Smooth muscle cell (in vitro differentiated cells): ENCODE data around the gene DPF3. TPM values are rescaled to one million over a fixed set of nuclear protein-coding genes. Genes with fewer than 3 reads are reported as not detected.

ENCODE experiments used
- DNase-seq: peaks from one replicate; lab custom pipeline; 2025; ENCODE audit not compliant: unreplicated experiment; lab: John Stamatoyannopoulos, UW
- H2AFZ ChIP-seq: fragments of 200-600 bp; sonication (generic); 2 replicates; pipeline ENCODE4 v1.6.0; 2016; ENCODE audit warnings: antibody characterized with exemption, low read depth, mild to moderate bottlenecking
- H3F3A ChIP-seq: fragments of 200-600 bp; sonication (generic); 2 replicates; pipeline ENCODE4 v1.6.0; 2017; ENCODE audit warnings: antibody characterized with exemption, low read depth
- H3K27ac ChIP-seq: fragments of 200-600 bp; sonication (generic); 2 replicates; pipeline ENCODE4 v1.5.1; 2016; ENCODE audit warnings: low read depth, mild to moderate bottlenecking
- H3K27me3 ChIP-seq: fragments of 200-600 bp; sonication (generic); 2 replicates; pipeline ENCODE4 v1.6.1; 2016; ENCODE audit warnings: low read depth, mild to moderate bottlenecking
- H3K36me3 ChIP-seq: fragments of 200-600 bp; sonication (generic); 2 replicates; pipeline ENCODE4 v1.5.1; 2016; ENCODE audit warnings: low read depth
- H3K4me1 ChIP-seq: fragments of 200-600 bp; sonication (generic); 2 replicates; pipeline ENCODE4 v1.5.1; 2016; ENCODE audit warnings: low read depth
- H3K4me2 ChIP-seq: fragments of 200-600 bp; sonication (generic); 2 replicates; pipeline ENCODE4 v1.6.0; 2016; ENCODE audit warnings: mild to moderate bottlenecking
- H3K4me3 ChIP-seq: fragments of 200-600 bp; sonication (generic); 2 replicates; pipeline ENCODE4 v1.5.1; 2016; ENCODE audit warnings: mild to moderate bottlenecking
- H3K79me2 ChIP-seq: fragments of 200-600 bp; sonication (generic); 2 replicates; pipeline ENCODE4 v1.6.0; 2016; ENCODE audit warnings: low read depth, mild to moderate bottlenecking
- H3K9ac ChIP-seq: fragments of 200-600 bp; sonication (generic); 2 replicates; pipeline ENCODE4 v1.6.0; 2016; ENCODE audit warnings: low read depth
- H3K9me3 ChIP-seq: fragments of 200-600 bp; sonication (generic); replicated peaks from 2 replicates; pipeline ENCODE4 v1.5.1; 2016; ENCODE audit warnings: low read depth
- H4K20me1 ChIP-seq: fragments of 200-600 bp; sonication (generic); 2 replicates; pipeline ENCODE4 v1.6.0; 2016; ENCODE audit warnings: low read depth
- WGBS: methylation state at CpG from one replicate; pipeline ENCODE4 v1.1.7; 2016; ENCODE audit warnings: low lambda C conversion rate; 5-methylcytosine and 5-hydroxymethylcytosine counted together
- polyA plus RNA-seq: library from polyadenylated mRNA; unstranded; fragments of >200 nt; fragmentation: Nextera tagmentation; extraction: Ambion mirVana; gene quantifications from 2 replicates; pipeline ENCODE4 v1.2.1, GENCODE V29; 2016
- total RNA-seq: library from RNA; depleted of rRNA; stranded (reverse); fragments of >200 nt; gene quantifications from 2 replicates; pipeline ENCODE4 v1.2.3, GENCODE V29; 2014
- TF ChIP-seq, protein P1 (sequence below): fragments of 200-600 bp; sonication (generic); IDR thresholded peaks from 2 replicates; pipeline ENCODE4 v1.5.1; 2017; ENCODE audit warnings: borderline replicate concordance, mild to moderate bottlenecking, antibody characterized with exemption; ENCODE audit not compliant: insufficient read depth, poor library complexity, severe bottlenecking

DPF3 gene
- total and polyA plus RNA-seq, 2 experiments from 2014 or later = 4.9 to 12.6 TPM

- H3K4me1 ChIP-seq = no peaks in the 10 kb centered on the region
- no peak overlapping the region for H3K4me2 ChIP-seq
These were observed 153.4 kb downstream of the DPF3 start for GRCh38 chr14:72740504-72740961.

DNA sequence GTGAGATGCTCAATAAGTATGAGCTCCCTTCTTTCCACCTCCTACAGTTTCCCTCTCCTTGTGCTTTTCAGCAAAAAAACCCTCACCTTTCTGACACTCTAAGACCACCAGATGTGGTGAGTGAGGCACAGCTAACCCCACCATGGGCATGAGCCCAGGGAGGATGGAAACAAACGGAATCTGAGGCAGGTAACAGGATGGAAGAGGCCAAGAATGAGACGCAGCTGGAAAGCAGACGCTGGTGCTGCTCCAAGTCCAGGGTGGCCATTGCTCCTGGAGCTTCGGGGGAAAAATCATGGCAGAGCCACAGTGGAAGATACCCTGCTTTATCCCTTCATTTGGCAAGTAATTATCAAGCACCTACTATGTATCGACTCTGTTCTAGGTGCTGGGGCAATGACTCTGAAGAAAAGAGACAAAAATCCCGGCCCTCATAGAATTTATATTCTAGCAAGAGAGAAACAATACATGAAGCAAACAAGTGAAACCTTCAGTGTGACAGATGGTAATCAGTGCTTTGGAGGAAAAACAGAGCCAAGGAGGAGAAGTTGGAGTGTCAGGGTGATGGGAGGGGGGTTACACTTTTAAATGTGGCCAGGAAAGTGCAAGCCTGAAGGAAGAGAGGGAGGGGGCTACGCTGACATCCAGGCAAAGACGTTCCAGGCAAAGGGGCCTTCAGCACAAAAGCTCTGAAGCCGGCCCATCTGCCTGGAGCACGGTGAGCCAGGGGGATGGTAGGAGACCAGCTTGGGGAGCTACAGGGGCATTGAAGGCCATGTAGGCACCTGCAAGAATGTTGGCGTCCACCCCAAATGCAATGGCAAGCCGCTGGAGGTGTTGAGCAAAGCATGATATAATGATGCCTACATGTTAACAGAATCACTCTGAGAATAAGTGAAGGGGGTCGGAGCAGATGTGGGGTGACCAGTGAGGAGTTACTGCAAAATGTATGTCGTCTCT is 154.2 kb downstream of the DPF3 start:
- Histone ChIP-seq H3F3A (no peaks in the 10 kb centered on the region), H3K79me2 (no peaks in the 10 kb centered on the region), H2AFZ (no peak overlapping the region), H4K20me1 (no peaks in the 10 kb centered on the region), H3K27me3 (no peaks in the 10 kb centered on the region), H3K9ac (no peak overlapping the region), H3K27ac (no peak overlapping the region), H3K36me3 (no peaks in the 10 kb centered on the region), H3K9me3 (no peaks in the 10 kb centered on the region), H3K4me1 (no peaks in the 10 kb centered on the region), H3K4me3 (no peak overlapping the region), H3K4me2 (no peak overlapping the region)
- DNase-seq = no peak
- TF ChIP-seq, protein P1, sequence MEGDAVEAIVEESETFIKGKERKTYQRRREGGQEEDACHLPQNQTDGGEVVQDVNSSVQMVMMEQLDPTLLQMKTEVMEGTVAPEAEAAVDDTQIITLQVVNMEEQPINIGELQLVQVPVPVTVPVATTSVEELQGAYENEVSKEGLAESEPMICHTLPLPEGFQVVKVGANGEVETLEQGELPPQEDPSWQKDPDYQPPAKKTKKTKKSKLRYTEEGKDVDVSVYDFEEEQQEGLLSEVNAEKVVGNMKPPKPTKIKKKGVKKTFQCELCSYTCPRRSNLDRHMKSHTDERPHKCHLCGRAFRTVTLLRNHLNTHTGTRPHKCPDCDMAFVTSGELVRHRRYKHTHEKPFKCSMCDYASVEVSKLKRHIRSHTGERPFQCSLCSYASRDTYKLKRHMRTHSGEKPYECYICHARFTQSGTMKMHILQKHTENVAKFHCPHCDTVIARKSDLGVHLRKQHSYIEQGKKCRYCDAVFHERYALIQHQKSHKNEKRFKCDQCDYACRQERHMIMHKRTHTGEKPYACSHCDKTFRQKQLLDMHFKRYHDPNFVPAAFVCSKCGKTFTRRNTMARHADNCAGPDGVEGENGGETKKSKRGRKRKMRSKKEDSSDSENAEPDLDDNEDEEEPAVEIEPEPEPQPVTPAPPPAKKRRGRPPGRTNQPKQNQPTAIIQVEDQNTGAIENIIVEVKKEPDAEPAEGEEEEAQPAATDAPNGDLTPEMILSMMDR = no peak
- 88% methylated on average over 14 of the region's 14 CpGs for WGBS

More at GRCh38 chr14:72740504-72740961, 153.4 kb downstream of the DPF3 start:
- no peaks in the 10 kb centered on the region for H3F3A ChIP-seq
- no peaks in the 10 kb centered on the region for H3K27me3 ChIP-seq
- no peaks in the 10 kb centered on the region for H3K36me3 ChIP-seq
- DNase-seq = no peak
- H3K9me3 ChIP-seq = no peaks in the 10 kb centered on the region
- 92% methylated on average over 4 of the region's 4 CpGs for WGBS
- H2AFZ ChIP-seq = no peak overlapping the region
- H3K27ac ChIP-seq = no peak overlapping the region
- H4K20me1 ChIP-seq = no peaks in the 10 kb centered on the region
- TF ChIP-seq, protein P1 = no peak
- no peak overlapping the region for H3K9ac ChIP-seq
- no peaks in the 10 kb centered on the region for H3K79me2 ChIP-seq
- H3K4me3 ChIP-seq = no peak overlapping the region

DNA sequence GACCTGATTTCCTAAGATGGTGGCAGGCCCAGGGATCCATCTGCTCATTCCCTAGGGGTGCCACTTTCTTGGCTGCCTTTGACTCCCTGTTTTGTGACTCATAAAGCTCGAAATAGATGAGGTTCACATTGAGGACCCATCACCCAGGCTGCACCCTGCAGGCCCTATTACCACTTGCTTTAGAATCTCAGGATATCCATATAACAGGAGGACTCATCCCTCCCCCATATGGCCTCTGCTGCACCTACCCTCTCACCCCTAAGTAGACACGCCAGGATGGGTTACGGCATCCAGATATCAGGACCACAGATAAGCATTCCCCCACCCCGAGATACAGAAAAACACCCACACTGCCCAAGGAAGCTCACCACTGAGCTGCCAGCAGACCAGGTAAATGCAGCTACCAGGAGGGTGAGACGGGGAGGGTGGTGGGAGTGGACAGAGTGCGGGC is 155.7 kb downstream of the DPF3 start:
- no peak overlapping the region for H3K4me2 ChIP-seq
- no peaks in the 10 kb centered on the region for H3K79me2 ChIP-seq
- H3K4me3 ChIP-seq = no peak overlapping the region
- H3F3A ChIP-seq = no peaks in the 10 kb centered on the region
- H3K4me1 ChIP-seq = no peaks in the 10 kb centered on the region
- DNase-seq = no peak
- TF ChIP-seq, protein P1 = no peak
- H3K9me3 ChIP-seq = no peaks in the 10 kb centered on the region
- no peaks in the 10 kb centered on the region for H4K20me1 ChIP-seq
- H2AFZ ChIP-seq = no peak overlapping the region
- H3K9ac ChIP-seq = no peak overlapping the region
- peaks cover 2% of the 10 kb centered on the region for H3K27me3 ChIP-seq
- H3K36me3 ChIP-seq = no peaks in the 10 kb centered on the region
- 91% methylated on average over 6 of the region's 6 CpGs for WGBS
- H3K27ac ChIP-seq = no peak overlapping the region

GRCh38 chr14:72737560-72737943 is 156.3 kb downstream of the DPF3 start:
- Histone ChIP-seq H3K9me3 (no peaks in the 10 kb centered on the region), H3F3A (no peaks in the 10 kb centered on the region), H3K4me3 (no peak overlapping the region), H3K27me3 (peaks cover 4% of the 10 kb centered on the region), H3K4me2 (no peak overlapping the region), H2AFZ (no peak overlapping the region), H3K9ac (no peak overlapping the region), H4K20me1 (no peaks in the 10 kb centered on the region), H3K27ac (no peak overlapping the region), H3K4me1 (no peaks in the 10 kb centered on the region), H3K79me2 (no peaks in the 10 kb centered on the region), H3K36me3 (no peaks in the 10 kb centered on the region)
- no peak for DNase-seq
- TF ChIP-seq, protein P1 = no peak
- WGBS = 56% methylated on average over 6 of the region's 6 CpGs
